LNCAP (cell line): Measurements from ENCODE around the gene ZNF865.

ENCODE experiments used
- CTCF ChIP-seq: fragments of 450-650 bp; IDR thresholded peaks from 2 replicates; pipeline ENCODE4 v1.5.1; 2017; ENCODE audit warnings: mild to moderate bottlenecking

ZNF865 gene

GRCh38 chr19:55599842-55600661 lies 5.4 kb upstream of the ZNF865 start, which contains the start of gene ZNF524:
Gene ZNF524 (plus strand): TSS chr19:55600288. CDS start chr19:55602113, 1,825 bp downstream.
- no peak for TF ChIP-seq CTCF

- no peak for TF ChIP-seq CTCF
Measured at GRCh38 chr19:55600662-55601028, 4.8 kb upstream of the ZNF865 start.

- no peak for TF ChIP-seq CTCF
Measured at GRCh38 chr19:55601084-55601483, 4.4 kb upstream of the ZNF865 start.

DNA sequence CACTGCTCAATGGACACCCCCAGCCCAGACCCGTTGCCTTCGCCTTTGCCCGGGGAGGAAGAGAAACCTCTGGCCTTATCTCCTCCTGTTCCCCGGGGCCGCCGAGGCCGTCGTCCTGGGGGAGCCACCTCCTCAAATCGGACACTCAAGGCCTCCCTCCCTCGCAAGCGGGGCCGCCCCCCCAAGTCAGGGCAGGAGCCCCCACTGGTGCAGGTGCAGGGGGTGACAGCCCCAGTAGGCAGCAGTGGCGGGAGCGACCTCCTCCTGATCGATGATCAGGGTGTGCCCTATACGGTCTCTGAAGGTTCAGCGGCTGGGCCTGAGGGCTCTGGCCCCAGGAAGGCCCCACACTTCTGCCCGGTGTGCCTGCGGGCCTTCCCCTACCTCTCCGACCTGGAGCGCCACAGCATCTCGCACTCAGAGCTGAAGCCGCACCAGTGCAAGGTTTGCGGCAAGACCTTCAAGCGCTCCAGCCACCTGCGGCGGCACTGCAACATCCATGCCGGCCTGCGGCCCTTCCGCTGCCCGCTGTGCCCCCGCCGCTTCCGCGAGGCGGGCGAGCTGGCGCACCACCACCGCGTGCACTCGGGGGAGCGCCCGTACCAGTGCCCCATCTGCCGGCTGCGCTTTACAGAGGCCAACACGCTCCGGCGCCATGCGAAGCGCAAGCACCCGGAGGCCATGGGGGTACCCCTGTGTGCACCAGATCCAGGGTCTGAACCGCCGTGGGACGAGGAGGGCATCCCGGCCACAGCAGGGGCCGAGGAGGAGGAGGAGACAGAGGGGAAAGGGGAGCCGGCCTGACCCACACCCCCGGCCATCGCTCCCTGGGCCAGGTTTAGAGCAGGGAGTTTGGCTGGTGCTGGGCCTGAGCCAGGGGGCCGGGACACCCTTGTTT lies 3.1 kb upstream of the ZNF865 start:
- no peak for TF ChIP-seq CTCF

DNA sequence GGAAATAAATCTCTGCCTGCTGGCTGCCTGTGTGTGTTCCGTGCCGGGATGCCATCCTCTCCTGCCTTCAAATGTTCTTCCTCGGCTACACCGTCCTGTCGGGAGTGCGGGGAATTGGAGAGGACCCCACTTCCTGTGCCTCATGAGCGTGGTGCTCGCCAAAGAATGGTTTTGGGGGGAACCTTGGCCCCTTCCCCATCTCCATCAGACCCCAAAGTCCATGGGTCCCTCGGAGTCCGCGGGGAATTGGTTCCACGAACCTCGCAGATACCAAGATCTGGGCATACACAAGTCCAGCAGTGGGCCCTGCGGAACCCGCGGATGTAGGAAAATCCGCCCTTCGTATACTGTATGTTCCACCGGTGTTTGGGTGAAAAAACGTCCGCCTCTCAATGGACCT lies 2.3 kb upstream of the ZNF865 start:
- no peak for TF ChIP-seq CTCF

DNA sequence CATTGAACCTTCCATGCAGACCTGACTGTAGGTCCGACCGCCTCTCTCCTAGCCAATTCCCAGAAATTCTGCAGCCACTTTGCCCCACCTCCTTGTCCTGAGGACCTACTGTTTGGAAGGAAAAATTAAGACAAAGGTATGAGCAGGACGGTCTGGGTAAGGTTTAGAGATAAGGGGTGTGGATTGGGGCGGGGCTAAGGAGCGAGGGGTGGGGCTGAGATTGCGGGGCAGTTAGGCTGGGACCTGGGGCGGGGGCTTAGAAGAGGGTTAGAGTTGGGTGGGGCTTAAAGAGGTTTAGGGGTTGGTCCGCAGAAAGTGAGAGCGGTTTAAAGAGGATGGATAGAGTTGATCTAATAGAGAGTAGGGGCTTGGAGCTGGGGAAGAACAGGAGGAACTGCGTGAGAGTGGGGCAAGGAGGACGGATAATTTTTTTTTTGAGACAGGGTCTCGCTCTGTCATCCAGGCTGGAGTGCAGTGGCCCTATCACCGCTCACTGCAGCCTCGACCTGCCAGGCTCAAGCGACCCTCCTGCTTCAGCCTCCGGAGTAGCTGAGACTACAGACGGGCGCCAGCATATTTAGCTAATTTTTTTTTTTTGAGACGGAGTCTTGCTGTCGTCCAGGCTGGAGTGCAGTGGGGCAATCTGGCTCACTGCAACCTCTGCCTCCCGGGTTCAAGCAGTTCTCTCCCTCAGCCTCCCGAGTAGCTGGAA lies 1.7 kb upstream of the ZNF865 start:
- TF ChIP-seq CTCF: no peak

DNA sequence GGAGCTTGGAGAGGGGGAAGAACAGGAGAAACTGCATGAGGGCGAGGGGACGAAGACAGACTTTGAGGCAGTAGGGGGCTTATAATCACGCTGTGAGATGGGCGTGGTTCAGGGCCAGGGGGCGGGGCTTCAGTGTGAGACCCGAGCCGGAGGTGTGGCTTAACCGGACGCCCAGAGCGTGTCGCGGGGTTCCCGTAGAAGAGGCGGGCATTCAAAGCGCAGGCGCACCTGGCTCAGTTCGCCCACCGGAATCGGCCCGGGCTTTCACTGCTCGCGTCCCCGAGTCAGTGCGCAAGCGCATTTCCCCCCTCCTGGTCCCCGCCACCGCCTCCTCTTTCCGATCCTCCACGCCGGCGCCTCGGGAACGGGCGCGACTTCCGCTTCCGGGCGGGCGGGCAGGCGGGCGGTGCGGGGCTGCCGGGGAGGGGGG lies 225 bp upstream of the ZNF865 start:
- no peak for TF ChIP-seq CTCF
